H1 (cell line): ENCODE results near the gene DVL2. TPM values are rescaled to one million over a fixed set of nuclear protein-coding genes. Genes with fewer than 3 reads are reported as not detected.

ENCODE experiments used
- CTCF ChIA-PET: fragments of 300-600 bp; sonication (Branson Sonifier 250); formaldehyde crosslinking; loops from one replicate; lab custom pipeline; 2021; ENCODE audit not compliant: partially characterized antibody; lab: Charles Lee
- POLR2A ChIA-PET: fragments of 300-600 bp; sonication (Branson Sonifier 250); formaldehyde crosslinking; loops from one replicate; lab custom pipeline; 2021; ENCODE audit warnings: inconsistent platforms; ENCODE audit not compliant: partially characterized antibody; lab: Charles Lee
- DNase-seq, 2 experiments: peaks; one replicate each; pipeline versions ENCODE4 v3.0.0 to v3.0.0-alpha.2; 2010 to 2022; ENCODE audit warnings: low spot score in 2 of 2, low read depth in 1 of 2, mixed read lengths in 1 of 2
- FAIRE-seq: peaks from 2 replicates; lab custom pipeline; 2011; peaks lifted over from hg19 to GRCh38; lab: Jason Lieb, UNC
- H2AFZ ChIP-seq: 2 replicates; pipeline ENCODE4 v1.8.1; 2012; ENCODE audit warnings: low read length, inconsistent platforms
- H2AK5ac ChIP-seq: 2 replicates; pipeline ENCODE4 v1.6.1; 2013; ENCODE audit warnings: low read depth, low read length
- H2BK120ac ChIP-seq: replicated peaks from 2 replicates; pipeline ENCODE3; 2013; ENCODE audit warnings: low read depth, low read length, inconsistent platforms
- H2BK12ac ChIP-seq: 2 replicates; pipeline ENCODE4 v1.6.1; 2013; ENCODE audit warnings: low read depth, low read length
- H2BK15ac ChIP-seq: 2 replicates; pipeline ENCODE4 v1.6.1; 2013; ENCODE audit warnings: low read length
- H2BK20ac ChIP-seq: 2 replicates; pipeline ENCODE4 v1.6.1; 2013; ENCODE audit warnings: low read length
- H2BK5ac ChIP-seq: 2 replicates; pipeline ENCODE4 v1.6.1; 2013; ENCODE audit warnings: low read depth, low read length
- H3K14ac ChIP-seq: 2 replicates; pipeline ENCODE4 v1.6.1; 2013; ENCODE audit warnings: inconsistent platforms; ENCODE audit not compliant: insufficient read length
- H3K18ac ChIP-seq: 2 replicates; pipeline ENCODE4 v1.6.1; 2013; ENCODE audit warnings: low read length; ENCODE audit errors: extremely low read depth
- H3K23ac ChIP-seq: 2 replicates; pipeline ENCODE4 v1.6.1; 2013; ENCODE audit warnings: inconsistent platforms; ENCODE audit not compliant: insufficient read length
- H3K23me2 ChIP-seq: 2 replicates; pipeline ENCODE4 v1.6.1; 2013; ENCODE audit warnings: low read depth, low read length
- H3K27ac ChIP-seq: 2 replicates; pipeline ENCODE4 v1.6.1; 2011; ENCODE audit warnings: low read depth, low read length, inconsistent platforms
- H3K27me3 ChIP-seq, 4 experiments: replicated peaks in 1 of 4; 1 replicate in 1 of 4; 2 replicates in 3 of 4; pipeline versions ENCODE4 v1.6.1 to v1.8.1; 2011 to 2013; ENCODE audit warnings: low read length in 3 of 4, mild to moderate bottlenecking in 3 of 4, inconsistent platforms in 2 of 4, mixed read lengths in 2 of 4, moderate library complexity in 1 of 4; ENCODE audit not compliant: control insufficient read depth in 3 of 4, insufficient read depth in 3 of 4; ENCODE audit errors: extremely low read depth in 1 of 4
- H3K36me3 ChIP-seq, 4 experiments: 2 replicates each; pipeline versions ENCODE4 v1.6.1 to v1.8.1; 2011 to 2013; ENCODE audit warnings: mild to moderate bottlenecking in 4 of 4, low read length in 3 of 4, moderate library complexity in 2 of 4, control low read depth in 1 of 4, inconsistent platforms in 1 of 4; ENCODE audit not compliant: insufficient read depth in 4 of 4, control insufficient read depth in 2 of 4
- H3K4ac ChIP-seq: replicated peaks from 2 replicates; pipeline ENCODE3; 2013; ENCODE audit warnings: low read length, low read depth, mixed read lengths, inconsistent platforms; ENCODE audit not compliant: insufficient read length
- H3K4me1 ChIP-seq, 4 experiments: replicated peaks in 1 of 4; 1 replicate in 1 of 4; 2 replicates in 3 of 4; pipeline versions ENCODE4 v1.6.1 to v1.8.1; 2011 to 2013; ENCODE audit warnings: low read length in 3 of 4, inconsistent platforms in 2 of 4, mixed read lengths in 1 of 4; ENCODE audit not compliant: insufficient read depth in 4 of 4, control insufficient read depth in 3 of 4
- H3K4me2 ChIP-seq, 2 experiments: 2 replicates each; pipeline versions ENCODE4 v1.6.1 to v1.8.1; 2011 to 2013; ENCODE audit warnings: low read depth in 2 of 2, low read length in 2 of 2, control low read depth in 1 of 2, inconsistent platforms in 1 of 2, mild to moderate bottlenecking in 1 of 2; ENCODE audit not compliant: insufficient read depth in 1 of 2
- H3K4me3 ChIP-seq, 4 experiments: fragments of 200-600, 300-600 bp in 1 of 4; sonication (generic), shearing (Covaris generic), sonication (Bioruptor Twin) in 1 of 4; 2 replicates each; pipeline versions ENCODE4 v1.5.1 to v1.8.1; 2011 to 2016; ENCODE audit warnings: low read length in 4 of 4, low read depth in 3 of 4, control low read depth in 2 of 4, inconsistent platforms in 2 of 4, mild to moderate bottlenecking in 2 of 4, mixed read lengths in 1 of 4, moderate library complexity in 1 of 4; ENCODE audit not compliant: insufficient read depth in 2 of 4; ENCODE audit errors: extremely low read depth in 1 of 4
- H3K56ac ChIP-seq: replicated peaks from 2 replicates; pipeline ENCODE3; 2013; ENCODE audit warnings: low read depth, mild to moderate bottlenecking, mixed read lengths, low read length, inconsistent platforms; ENCODE audit not compliant: insufficient read length
- H3K79me1 ChIP-seq: 2 replicates; pipeline ENCODE4 v1.6.1; 2013; ENCODE audit warnings: low read depth, low read length, control low read depth
- H3K79me2 ChIP-seq, 2 experiments: 2 replicates each; pipeline versions ENCODE4 v1.6.1 to v1.8.1; 2012 to 2013; ENCODE audit warnings: low read length in 2 of 2, mild to moderate bottlenecking in 2 of 2, inconsistent platforms in 1 of 2; ENCODE audit not compliant: insufficient read depth in 2 of 2, control insufficient read depth in 1 of 2
- H3K9ac ChIP-seq, 4 experiments: replicated peaks in 1 of 4; 1 replicate in 1 of 4; 2 replicates in 3 of 4; pipeline versions ENCODE4 v1.6.1 to v1.8.1; 2011 to 2013; ENCODE audit warnings: low read depth in 3 of 4, low read length in 3 of 4, control low read depth in 2 of 4, mild to moderate bottlenecking in 2 of 4, moderate library complexity in 2 of 4, inconsistent platforms in 1 of 4; ENCODE audit errors: extremely low read depth in 1 of 4
- H3K9me3 ChIP-seq, 2 experiments: 2 replicates each; pipeline versions ENCODE4 v1.6.1 to v1.8.1; 2012 to 2013; ENCODE audit warnings: mild to moderate bottlenecking in 2 of 2, moderate library complexity in 2 of 2, control low read depth in 1 of 2, inconsistent platforms in 1 of 2, low read depth in 1 of 2, low read length in 1 of 2, mixed read lengths in 1 of 2; ENCODE audit not compliant: insufficient read depth in 2 of 2
- H4K20me1 ChIP-seq, 2 experiments: replicated peaks in 1 of 2; 2 replicates each; pipeline versions ENCODE3 to v1.8.1; 2011 to 2013; ENCODE audit warnings: inconsistent platforms in 2 of 2, low read length in 2 of 2, mild to moderate bottlenecking in 1 of 2; ENCODE audit not compliant: insufficient read depth in 2 of 2, control insufficient read depth in 1 of 2
- H4K5ac ChIP-seq: 2 replicates; pipeline ENCODE4 v1.6.1; 2013; ENCODE audit warnings: low read length, low read depth, mixed read lengths, inconsistent platforms; ENCODE audit not compliant: insufficient read length
- H4K8ac ChIP-seq: 2 replicates; pipeline ENCODE4 v1.8.0; 2013; ENCODE audit warnings: mild to moderate bottlenecking, moderate library complexity, low read length, inconsistent platforms; ENCODE audit not compliant: insufficient read depth; ENCODE audit errors: extremely low read depth
- H4K91ac ChIP-seq: replicated peaks from 2 replicates; pipeline ENCODE3; 2013; ENCODE audit warnings: low read length, mixed read lengths, inconsistent platforms; ENCODE audit not compliant: insufficient read length
- PHF8 ChIP-seq: fragments of 200-600 bp; sonication (generic); conservative IDR thresholded peaks from 2 replicates; pipeline ENCODE4 v1.7.1; 2012; ENCODE audit warnings: low read depth, mild to moderate bottlenecking, inconsistent platforms, low read length, moderate library complexity
- TEAD4 ChIP-seq: IDR thresholded peaks from 2 replicates; pipeline ENCODE4 v1.6.1; 2012; ENCODE audit warnings: low read depth, low read length, inconsistent platforms, mixed read lengths
- WGBS, 2 experiments: shearing (Covaris generic) in 1 of 2; methylation state at CpG; one replicate each; pipeline versions ENCODE4 v1.1.6 to v1.1.7; 2013 to 2015; ENCODE audit warnings: low lambda C conversion rate in 2 of 2, mixed read lengths in 2 of 2, inconsistent platforms in 1 of 2, low coverage in 1 of 2, missing lambda C conversion rate in 1 of 2; ENCODE audit not compliant: insufficient replicate concordance in 2 of 2, insufficient coverage in 1 of 2, insufficient read length in 1 of 2; ENCODE audit errors: extremely low coverage in 1 of 2, missing lambda C conversion rate in 1 of 2; 5-methylcytosine and 5-hydroxymethylcytosine counted together
- polyA plus RNA-seq, 7 experiments: library from polyadenylated mRNA; depleted of rRNA in 3 of 7; stranded (reverse) in 5 of 7; unstranded in 2 of 7; fragments of >200 nt in 5 of 7; fragments of 200-250 nt in 2 of 7; gene quantifications; 1 replicate in 5 of 7; 2 replicates in 1 of 7; 4 replicates in 1 of 7; pipeline versions ENCODE4 v1.2.1 to v1.2.3, GENCODE V29; 2011 to 2013; ENCODE audit warnings: missing spikeins in 2 of 7, mixed read lengths in 2 of 7
- total RNA-seq: library from RNA; stranded (reverse); fragmentation: NEBNext Ultra II Directional; extraction: Animal tissue kit (Norgen Biotek cat#: 25700); gene quantifications from 2 replicates; pipeline ENCODE4 v1.2.1, GENCODE V29; 2021

The DVL2 gene
- total and polyA plus RNA-seq, 2 of the 8 experiments (the other 6 are each of a cell fraction or from before 2014, with no cell fraction given) = 19.0 to 59.6 TPM

DNA sequence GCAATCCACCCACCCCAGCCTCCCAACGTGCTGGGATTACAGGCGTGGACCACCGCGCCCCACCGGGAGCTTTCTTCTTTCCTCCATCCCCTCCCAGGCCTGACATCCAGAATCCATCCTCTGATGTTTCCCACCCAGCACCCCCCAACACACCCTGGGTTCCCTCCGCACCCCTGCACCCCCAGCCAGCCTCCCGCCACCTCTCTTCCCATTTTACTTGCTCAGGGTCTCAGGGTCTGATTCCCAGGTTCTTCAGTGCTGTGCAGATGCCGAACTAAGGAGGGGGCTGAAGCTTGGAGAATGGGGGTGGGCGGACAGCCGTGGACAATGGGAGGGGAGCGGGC, 55.4 kb downstream of the DVL2 start:
- Histone ChIP-seq H2AFZ (no peak overlapping the region), H2BK15ac (no peak overlapping the region), H3K14ac (no peak overlapping the region), H3K27me3 (peaks cover 0 to 28% (median 21%) of the 10 kb centered on the region in 4 experiments; a peak in 6 of 7 replicates), H3K4me3 (no peak overlapping the region), H3K4me2 (no peak overlapping the region; a peak in 1 of 4 replicates), H4K5ac (no peak overlapping the region), H3K79me1 (peaks cover 8% of the 10 kb centered on the region; the same call in 1 of the 2 replicates), H3K4ac (no peak overlapping the region), H2BK20ac (no peak overlapping the region), H3K18ac (no peak overlapping the region), H3K27ac (no peak overlapping the region), H4K91ac (no peak overlapping the region), H4K20me1 (peaks cover 0 to 21% of the 10 kb centered on the region in 2 experiments), H2BK12ac (no peak overlapping the region), H3K4me1 (peaks cover 0 to 23% (median 9%) of the 10 kb centered on the region in 4 experiments; a peak in 6 of 7 replicates), H3K36me3 (no peaks in the 10 kb centered on the region; a peak in 1 of 8 replicates), H2BK120ac (no peak overlapping the region), H3K56ac (no peak overlapping the region), H2BK5ac (no peak overlapping the region), H4K8ac (no peak overlapping the region), H3K23ac (no peak overlapping the region), H3K9me3 (no peaks in the 10 kb centered on the region), H3K79me2 (no peaks in the 10 kb centered on the region), H2AK5ac (no peak overlapping the region), H3K23me2 (peaks cover 38% of the 10 kb centered on the region), H3K9ac (no peak overlapping the region)
- 85% methylated on average over 6 of the region's 11 CpGs; no CpG with 5 or more reads in 1 of the 2 experiments for WGBS, 2 experiments
- POLR2A ChIA-PET = interaction anchor here (1.3 to 3.3 kb wide), 3 partner anchors 9 to 160 kb away, joined by 3 to 15 read pairs (median 6); no protein-coding TSS in a partner anchor
- no peak for TF ChIP-seq PHF8
- no peak for TF ChIP-seq TEAD4
- no peak for DNase-seq
- CTCF ChIA-PET = interaction anchor here (0.6 to 4.7 kb wide), 13 partner anchors 9 to 265 kb away, joined by 3 to 50 read pairs (median 8); partner anchors contain the start of gene SLC16A11
- FAIRE-seq = no peak
